ENCODE measurements around the gene NHLRC4.

The NHLRC4 gene

GRCh38 chr16:565419-566330, 1.1 kb upstream of the NHLRC4 start:
- no peak for TF ChIP-seq CTCF (IDR thresholded peaks at IDR 0.05; ENCODE audit: borderline replicate concordance, insufficient read depth, low read depth, low read length)
- no peak overlapping the region for H3K4me3 ChIP-seq (ENCODE audit: low read depth, low read length)

GRCh38 chr16:567373-568256, 810 bp downstream of the NHLRC4 start:
- peak overlapping the region; percentile 38 for H3K4me3 ChIP-seq (ENCODE audit: low read depth, low read length)
- TF ChIP-seq CTCF (IDR thresholded peaks at IDR 0.05; ENCODE audit: borderline replicate concordance, insufficient read depth, low read depth, low read length), result no peak

- H3K4me3 ChIP-seq (ENCODE audit: low read depth, low read length), result no peak overlapping the region
- no peak for TF ChIP-seq CTCF (IDR thresholded peaks at IDR 0.05; ENCODE audit: borderline replicate concordance, insufficient read depth, low read depth, low read length)
Measured at GRCh38 chr16:568401-569258, 1.8 kb downstream of the NHLRC4 start.

GRCh38 chr16:569445-570254, 2.8 kb downstream of the NHLRC4 start, which contains the start of gene PIGQ:
Gene PIGQ (plus strand): TSS chr16:569968. CDS start chr16:574075, 4,107 bp downstream.
- peak within 1 kb of the TSS; percentile 80 for H3K4me3 ChIP-seq (ENCODE audit: low read depth, low read length)
- no peak for TF ChIP-seq CTCF (IDR thresholded peaks at IDR 0.05; ENCODE audit: borderline replicate concordance, insufficient read depth, low read depth, low read length)

GRCh38 chr16:572865-573650, 6.3 kb downstream of the NHLRC4 start:
- TF ChIP-seq CTCF (IDR thresholded peaks at IDR 0.05; ENCODE audit: borderline replicate concordance, insufficient read depth, low read depth, low read length), result no peak
- no peak overlapping the region for H3K4me3 ChIP-seq (ENCODE audit: low read depth, low read length)

Measured in GM12875 (cell line).